ENCODE measurements around the gene SOCS2.

DNA sequence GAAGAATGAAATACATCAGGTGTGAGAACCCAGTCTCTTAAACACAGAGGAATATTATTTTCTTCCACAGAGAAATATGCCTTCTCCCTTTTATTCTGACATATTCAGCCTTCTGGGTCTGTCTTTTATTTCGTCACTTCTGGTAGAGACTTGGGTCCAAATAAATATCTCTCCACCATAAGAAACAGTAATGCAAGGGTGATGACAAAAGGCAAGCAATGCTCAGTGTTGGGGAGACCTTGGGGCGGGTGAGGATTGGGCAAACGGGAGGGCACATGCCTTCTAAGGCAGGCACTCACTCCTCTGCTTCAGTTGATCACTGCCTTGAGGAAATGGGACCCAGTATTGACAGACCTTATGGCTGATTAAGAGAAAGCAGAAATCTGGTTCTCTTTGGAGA, 6.7 kb upstream of the SOCS2 start:
- TF ChIP-seq, protein P1, sequence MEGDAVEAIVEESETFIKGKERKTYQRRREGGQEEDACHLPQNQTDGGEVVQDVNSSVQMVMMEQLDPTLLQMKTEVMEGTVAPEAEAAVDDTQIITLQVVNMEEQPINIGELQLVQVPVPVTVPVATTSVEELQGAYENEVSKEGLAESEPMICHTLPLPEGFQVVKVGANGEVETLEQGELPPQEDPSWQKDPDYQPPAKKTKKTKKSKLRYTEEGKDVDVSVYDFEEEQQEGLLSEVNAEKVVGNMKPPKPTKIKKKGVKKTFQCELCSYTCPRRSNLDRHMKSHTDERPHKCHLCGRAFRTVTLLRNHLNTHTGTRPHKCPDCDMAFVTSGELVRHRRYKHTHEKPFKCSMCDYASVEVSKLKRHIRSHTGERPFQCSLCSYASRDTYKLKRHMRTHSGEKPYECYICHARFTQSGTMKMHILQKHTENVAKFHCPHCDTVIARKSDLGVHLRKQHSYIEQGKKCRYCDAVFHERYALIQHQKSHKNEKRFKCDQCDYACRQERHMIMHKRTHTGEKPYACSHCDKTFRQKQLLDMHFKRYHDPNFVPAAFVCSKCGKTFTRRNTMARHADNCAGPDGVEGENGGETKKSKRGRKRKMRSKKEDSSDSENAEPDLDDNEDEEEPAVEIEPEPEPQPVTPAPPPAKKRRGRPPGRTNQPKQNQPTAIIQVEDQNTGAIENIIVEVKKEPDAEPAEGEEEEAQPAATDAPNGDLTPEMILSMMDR (IDR thresholded peaks at IDR 0.05): no peak
- no peak for TF ChIP-seq POLR2AphosphoS5 (IDR thresholded peaks at IDR 0.05)
